ENCODE measurements around the gene ABCA5.
"Not testable (repeated sequence)": the region's sequence is repeated elsewhere in the genome, so short reads cannot be mapped to it uniquely, and the experiment has no call there.

The ABCA5 gene

GRCh38 chr17:69326377-69327059 lies 415 bp downstream of the ABCA5 start:
- DNase-seq, result peak; percentile 22

DNA sequence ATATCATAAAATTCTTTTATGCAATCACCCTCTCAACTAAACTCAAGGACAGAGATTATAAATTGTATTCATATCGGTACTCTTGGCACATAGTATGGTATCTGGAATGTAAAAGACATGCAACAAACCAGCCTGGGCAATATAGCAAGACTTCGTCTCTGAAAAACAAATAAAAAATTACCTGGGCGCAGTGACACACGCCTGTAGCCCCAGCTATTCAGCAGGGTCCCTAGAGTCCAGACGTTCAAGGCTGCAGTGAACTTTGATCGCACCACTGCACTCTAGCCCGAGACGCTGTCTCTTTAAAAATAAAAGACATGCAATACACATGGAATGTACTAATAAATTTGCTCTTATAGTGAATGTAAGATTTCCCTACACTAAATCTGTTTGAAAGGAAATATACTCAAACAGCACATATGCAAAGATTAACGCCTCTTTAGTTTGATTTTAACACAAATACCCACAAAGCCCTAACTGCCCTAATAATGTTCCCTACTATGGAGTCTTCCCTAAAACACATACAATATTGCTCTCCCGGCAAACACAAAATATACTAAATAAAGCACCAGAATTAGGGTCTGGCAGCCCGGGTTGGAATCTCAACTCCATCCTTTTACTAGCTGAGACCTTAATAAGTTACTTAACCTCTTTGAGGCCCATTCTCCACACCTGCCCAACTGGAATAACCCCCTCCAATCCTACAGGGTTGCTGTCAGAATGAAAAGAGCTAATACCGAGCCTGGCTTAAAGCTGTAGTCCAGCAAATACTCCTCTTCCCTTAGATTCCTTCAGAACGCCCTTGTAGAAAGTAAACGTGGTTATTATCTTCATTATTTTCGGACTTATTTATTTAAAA lies 1.2 kb downstream of the ABCA5 start:
- DNase-seq, result no peak

GRCh38 chr17:69323806-69324205 lies 3.1 kb downstream of the ABCA5 start:
- no peak for DNase-seq

- no peak for DNase-seq
Measured at GRCh38 chr17:69320908-69321238, 6.1 kb downstream of the ABCA5 start.

GRCh38 chr17:69320210-69320907 lies 6.6 kb downstream of the ABCA5 start:
- DNase-seq, result no peak

DNA sequence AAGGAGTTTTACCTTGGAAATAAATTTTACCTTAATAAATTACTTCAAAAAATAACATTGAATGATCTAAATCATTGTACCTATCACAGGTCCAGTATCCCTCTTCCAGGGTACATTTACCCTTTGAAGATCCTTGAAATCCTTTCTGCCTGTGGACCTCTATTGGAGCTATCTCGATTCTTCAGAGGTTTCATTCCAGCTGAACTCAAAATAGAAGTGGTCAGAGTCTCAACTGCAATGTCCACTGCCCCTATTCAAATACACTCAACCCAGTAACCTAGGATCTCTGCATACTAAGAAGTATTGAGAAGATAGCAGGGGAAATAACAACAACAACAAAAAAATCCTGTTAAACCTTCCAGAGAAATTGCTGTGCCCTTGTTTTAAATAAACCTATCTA lies 9.3 kb downstream of the ABCA5 start:
- no peak for DNase-seq

DNA sequence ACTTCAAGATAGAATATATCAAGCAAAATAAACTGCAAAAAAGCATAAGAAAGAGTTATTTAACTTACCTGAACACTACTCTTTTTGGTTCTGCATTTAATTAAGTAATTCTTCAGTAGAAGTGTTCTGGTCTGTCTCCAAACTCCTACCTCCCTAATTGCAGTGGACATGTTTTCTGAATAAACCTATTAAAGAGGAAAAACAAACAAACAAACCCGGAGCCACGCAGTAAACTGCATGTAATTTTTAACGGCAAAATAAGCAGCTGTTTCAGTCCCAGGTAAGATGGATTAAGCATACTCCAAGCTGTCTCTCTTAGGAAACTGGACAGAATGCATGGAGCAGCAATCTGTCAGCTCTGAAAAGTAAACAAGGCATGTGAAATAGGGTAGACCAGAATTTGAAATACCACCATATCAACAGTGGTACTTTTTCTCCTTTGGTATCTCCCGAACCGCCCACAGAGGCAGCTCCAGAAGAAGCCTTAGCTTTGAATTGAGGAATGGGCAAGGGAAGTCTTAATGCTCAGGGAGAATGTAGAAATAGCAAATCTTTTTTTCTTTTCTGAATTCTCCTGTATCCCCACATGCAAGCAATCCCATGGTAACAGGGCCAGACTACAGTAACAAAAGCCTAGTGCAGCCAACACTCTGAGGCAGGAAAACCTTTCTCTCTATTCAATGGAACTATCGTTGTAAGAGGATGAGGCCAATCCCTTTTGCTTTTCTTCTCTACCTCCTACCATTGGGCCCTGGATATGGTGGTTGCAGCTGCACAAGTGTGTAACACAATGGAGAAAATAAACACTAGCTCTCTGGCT lies 12.5 kb downstream of the ABCA5 start:
- DNase-seq, result no peak

- DNase-seq, result no peak
Measured at GRCh38 chr17:69305177-69305576, 21.8 kb downstream of the ABCA5 start.

GRCh38 chr17:69302682-69303081 lies 24.3 kb downstream of the ABCA5 start:
- no peak for DNase-seq

- no peak for DNase-seq
Measured at GRCh38 chr17:69300222-69300621, 26.7 kb downstream of the ABCA5 start.

DNA sequence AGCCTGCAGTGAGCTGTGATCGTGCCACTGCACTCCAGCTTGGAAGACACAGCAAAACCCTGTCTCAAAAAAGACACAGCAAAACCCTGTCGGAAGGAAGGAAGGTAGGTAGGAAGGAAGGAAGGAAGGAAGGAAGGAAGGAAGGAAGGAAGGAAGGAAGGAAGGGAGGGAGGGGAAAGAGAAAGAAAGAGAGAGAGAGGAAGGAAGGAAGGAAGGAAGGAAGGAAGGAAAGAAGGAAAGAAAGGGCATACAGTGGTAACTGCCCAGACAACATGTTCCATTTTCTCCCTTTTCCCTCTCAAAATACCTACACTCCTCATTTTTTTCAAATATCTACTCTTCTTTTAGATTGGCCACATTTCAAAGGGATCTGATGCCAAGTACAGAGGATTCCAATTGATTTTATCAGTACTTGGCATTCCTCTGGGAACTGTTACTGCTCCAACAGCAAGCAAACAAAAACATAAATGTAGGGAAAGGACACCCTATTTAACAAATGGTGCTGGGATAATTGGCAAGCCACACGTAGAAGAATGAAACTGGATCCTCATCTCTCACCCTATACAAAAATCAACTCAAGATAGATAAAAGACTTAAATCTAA lies 28.7 kb downstream of the ABCA5 start:
- not testable (repeated sequence) for DNase-seq

- DNase-seq, result no peak
Measured at GRCh38 chr17:69287168-69287567, 39.8 kb downstream of the ABCA5 start.

DNA sequence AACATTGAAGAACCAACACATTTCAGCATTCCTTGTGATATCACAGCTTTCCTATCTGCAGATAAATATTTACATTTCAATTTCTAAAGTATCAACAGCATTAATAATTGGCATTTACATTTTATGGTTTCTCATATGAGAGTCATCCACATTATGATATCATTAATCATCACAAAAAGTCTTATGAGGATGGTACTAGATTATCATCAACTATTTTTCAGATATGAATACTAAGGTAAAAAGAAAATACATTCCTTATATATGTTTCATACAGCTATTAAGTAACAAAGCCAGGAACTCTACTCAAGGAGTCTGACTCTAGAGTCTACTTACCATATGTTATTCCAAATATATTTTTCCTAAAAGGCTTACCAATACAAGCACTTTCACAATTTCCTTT lies 40.7 kb downstream of the ABCA5 start:
- no peak for DNase-seq

GRCh38 chr17:69284646-69285045 lies 42.3 kb downstream of the ABCA5 start:
- DNase-seq, result no peak

- no peak for DNase-seq
Measured at GRCh38 chr17:69282002-69282401, 44.9 kb downstream of the ABCA5 start.

- DNase-seq, result not testable (repeated sequence)
Measured at GRCh38 chr17:69276279-69276678, 50.7 kb downstream of the ABCA5 start.

- no peak for DNase-seq
Measured at GRCh38 chr17:69275751-69276150, 51.2 kb downstream of the ABCA5 start.

- DNase-seq, result no peak
Measured at GRCh38 chr17:69271023-69271422, 55.9 kb downstream of the ABCA5 start.

DNA sequence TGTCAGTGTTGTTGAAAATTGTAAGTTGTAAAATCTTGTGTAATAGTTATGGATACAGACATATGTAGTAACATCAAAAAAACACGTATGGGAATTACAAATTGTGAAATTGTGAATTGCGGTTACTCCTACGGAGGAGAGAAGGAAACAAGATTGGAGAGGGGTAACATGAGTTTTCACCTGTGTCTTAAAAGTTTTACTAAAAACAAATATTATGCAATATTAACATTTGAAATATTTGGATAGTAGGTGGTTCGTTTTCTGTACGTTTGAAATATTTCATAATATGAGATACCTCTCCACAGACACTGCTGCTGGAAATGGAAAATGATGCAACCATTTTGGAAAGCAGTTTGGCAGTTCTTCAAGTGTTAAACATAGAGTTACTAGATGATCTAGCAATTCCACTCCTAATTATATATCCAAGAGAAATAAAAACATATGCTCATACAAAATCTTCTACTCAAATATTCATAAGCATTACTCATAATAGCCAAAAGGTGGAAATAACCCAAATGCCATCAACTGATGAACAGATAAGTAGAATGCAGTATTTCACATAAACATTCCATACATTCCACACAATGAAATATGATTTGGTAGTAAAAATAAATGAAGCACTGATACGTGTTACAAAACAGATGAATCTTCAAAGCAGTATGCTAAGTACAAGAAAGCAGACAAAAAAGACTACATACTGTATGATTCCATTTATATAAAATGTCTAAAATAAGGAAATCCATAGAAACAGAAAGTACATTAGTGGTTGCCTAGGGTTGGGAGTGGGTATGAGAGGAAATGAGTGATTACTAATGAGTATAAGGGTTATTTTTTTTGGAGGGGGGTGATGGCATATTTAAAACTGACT lies 57.6 kb downstream of the ABCA5 start:
- DNase-seq, result no peak

- DNase-seq, result no peak
Measured at GRCh38 chr17:69268543-69269014, 58.4 kb downstream of the ABCA5 start.

DNA sequence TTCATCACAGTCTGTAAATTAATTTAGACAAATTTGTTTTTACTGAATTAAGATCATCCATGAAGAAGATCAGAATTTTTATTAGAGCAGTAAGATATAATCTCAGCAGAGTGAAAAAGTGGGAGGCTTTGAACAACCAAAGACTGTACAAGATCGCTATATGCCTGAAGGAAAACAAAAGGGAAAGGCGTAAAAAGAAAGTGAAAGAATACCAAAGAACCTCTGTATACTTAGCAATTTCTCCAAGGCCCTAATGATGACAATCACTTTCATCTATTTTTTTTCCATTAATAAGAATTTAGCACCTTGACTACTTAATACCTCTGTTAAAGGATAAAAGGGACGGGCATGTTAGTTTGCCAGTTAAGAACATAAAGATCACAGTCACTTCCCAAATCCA lies 59.7 kb downstream of the ABCA5 start:
- no peak for DNase-seq

Data from NCI-H526 treated with DMSO at 0.1 percent for 48 hours (cell line).